NT2/D1 (cell line): ENCODE results near the gene HNRNPUL1.

ENCODE experiments used
- DNase-seq: peaks from one replicate; pipeline ENCODE4 v3.0.0-alpha.2; 2011; ENCODE audit warnings: low read depth, low spot score
- H3K27me3 ChIP-seq: 2 replicates; pipeline ENCODE4 v1.6.0; 2011; ENCODE audit warnings: mild to moderate bottlenecking; ENCODE audit not compliant: insufficient read length, insufficient read depth
- H3K36me3 ChIP-seq: 2 replicates; pipeline ENCODE4 v1.6.1; 2011; ENCODE audit warnings: mild to moderate bottlenecking, low read length, mixed read lengths; ENCODE audit not compliant: insufficient read depth, insufficient read length
- H3K4me1 ChIP-seq: 2 replicates; pipeline ENCODE4 v1.5.1; 2011; ENCODE audit not compliant: insufficient read depth, insufficient read length
- H3K4me3 ChIP-seq: 2 replicates; pipeline ENCODE4 v1.5.1; 2011; ENCODE audit warnings: low read depth; ENCODE audit not compliant: insufficient read length
- H3K9ac ChIP-seq: 2 replicates; pipeline ENCODE4 v1.6.0; 2011; ENCODE audit warnings: low read depth; ENCODE audit not compliant: insufficient read length
- H3K9me3 ChIP-seq: 2 replicates; pipeline ENCODE4 v1.5.1; 2011; ENCODE audit warnings: mild to moderate bottlenecking, low read length; ENCODE audit not compliant: insufficient read depth
- SUZ12 ChIP-seq: IDR thresholded peaks from 2 replicates; pipeline ENCODE4 v1.6.1; 2011; ENCODE audit not compliant: insufficient read length, insufficient read depth; ENCODE audit errors: extremely low read depth
- YY1 ChIP-seq: IDR thresholded peaks from 2 replicates; pipeline ENCODE4 v1.6.1; 2011; ENCODE audit not compliant: insufficient read length, insufficient read depth
- ZNF274 ChIP-seq: IDR thresholded peaks from 2 replicates; pipeline ENCODE4 v1.6.1; 2011; ENCODE audit warnings: mild to moderate bottlenecking, low read depth, low read length

Gene HNRNPUL1

DNA sequence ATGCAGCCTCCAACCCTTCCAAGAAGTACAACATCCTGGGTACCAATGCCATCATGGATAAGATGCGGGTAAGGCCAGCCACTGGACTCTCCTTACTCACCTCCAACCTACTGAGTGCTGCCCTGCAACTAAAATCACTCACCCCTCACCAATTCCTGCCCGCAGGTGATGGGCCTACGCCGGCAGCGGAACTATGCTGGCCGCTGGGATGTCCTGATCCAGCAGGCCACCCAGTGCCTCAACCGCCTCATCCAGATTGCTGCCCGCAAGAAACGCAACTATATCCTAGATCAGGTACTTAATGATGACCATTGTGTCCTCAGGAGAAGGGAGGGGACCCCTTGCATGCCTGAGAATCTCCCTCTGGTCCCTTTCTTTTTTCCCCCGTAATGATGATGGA is 30.2 kb downstream of the HNRNPUL1 start:
- Histone ChIP-seq H3K36me3 (peaks cover 97% of the 10 kb centered on the region), H3K4me3 (no peak overlapping the region), H3K27me3 (no peaks in the 10 kb centered on the region), H3K9ac (no peak overlapping the region), H3K9me3 (no peaks in the 10 kb centered on the region), H3K4me1 (peaks cover 1% of the 10 kb centered on the region)
- no peak for TF ChIP-seq YY1
- TF ChIP-seq ZNF274: no peak
- no peak for TF ChIP-seq SUZ12
- DNase-seq: no peak

DNA sequence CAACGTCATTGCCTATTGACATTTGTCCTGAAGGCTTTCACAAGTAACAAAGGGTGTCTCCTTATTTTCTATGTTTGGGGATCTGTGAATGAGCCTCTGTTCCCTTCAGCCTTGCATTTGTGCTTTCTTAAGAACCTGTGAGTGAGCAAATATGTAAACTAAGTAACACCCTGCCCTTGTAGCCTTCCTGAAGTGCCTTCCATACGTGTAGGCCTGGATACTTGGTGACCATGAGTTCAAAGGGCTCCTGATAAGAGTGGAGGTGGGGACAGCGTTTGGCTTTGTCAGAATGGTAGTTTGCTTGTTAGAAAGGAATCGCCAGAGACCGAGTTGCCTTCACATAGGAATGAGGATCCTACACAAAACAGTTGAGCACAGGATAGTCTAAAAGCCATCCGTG is 31.3 kb downstream of the HNRNPUL1 start:
- Histone ChIP-seq H3K4me3 (no peak overlapping the region), H3K9me3 (no peaks in the 10 kb centered on the region), H3K36me3 (peaks cover 98% of the 10 kb centered on the region), H3K9ac (no peak overlapping the region), H3K4me1 (no peaks in the 10 kb centered on the region), H3K27me3 (no peaks in the 10 kb centered on the region)
- no peak for DNase-seq
- TF ChIP-seq ZNF274: no peak
- TF ChIP-seq SUZ12: no peak
- no peak for TF ChIP-seq YY1

DNA sequence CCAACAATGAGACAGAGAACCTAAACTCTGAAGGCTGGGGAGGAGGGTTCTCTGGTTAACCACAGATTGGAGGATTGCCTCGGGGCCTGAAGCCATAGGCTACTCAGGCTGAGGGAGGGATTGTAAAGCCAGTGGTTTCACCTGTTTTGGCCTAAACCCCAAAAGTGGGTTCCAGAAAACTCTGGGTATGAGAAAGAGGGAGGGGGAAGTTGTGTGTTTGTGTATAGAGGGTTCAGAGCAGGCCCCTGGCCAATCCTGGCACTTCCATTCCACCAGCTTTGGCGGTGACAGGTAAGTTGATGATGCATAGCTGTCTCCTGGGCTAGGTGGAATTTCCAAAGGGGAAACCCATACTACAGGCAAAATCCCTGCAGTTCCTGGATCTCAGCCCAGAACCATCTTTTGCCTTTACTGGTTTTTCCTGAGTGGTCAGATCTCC is 32.3 kb downstream of the HNRNPUL1 start:
- no peak for TF ChIP-seq SUZ12
- TF ChIP-seq YY1: no peak
- Histone ChIP-seq H3K9me3 (no peaks in the 10 kb centered on the region), H3K9ac (no peak overlapping the region), H3K36me3 (peaks cover 100% of the 10 kb centered on the region), H3K27me3 (no peaks in the 10 kb centered on the region), H3K4me3 (no peak overlapping the region), H3K4me1 (no peaks in the 10 kb centered on the region)
- no peak for DNase-seq

DNA sequence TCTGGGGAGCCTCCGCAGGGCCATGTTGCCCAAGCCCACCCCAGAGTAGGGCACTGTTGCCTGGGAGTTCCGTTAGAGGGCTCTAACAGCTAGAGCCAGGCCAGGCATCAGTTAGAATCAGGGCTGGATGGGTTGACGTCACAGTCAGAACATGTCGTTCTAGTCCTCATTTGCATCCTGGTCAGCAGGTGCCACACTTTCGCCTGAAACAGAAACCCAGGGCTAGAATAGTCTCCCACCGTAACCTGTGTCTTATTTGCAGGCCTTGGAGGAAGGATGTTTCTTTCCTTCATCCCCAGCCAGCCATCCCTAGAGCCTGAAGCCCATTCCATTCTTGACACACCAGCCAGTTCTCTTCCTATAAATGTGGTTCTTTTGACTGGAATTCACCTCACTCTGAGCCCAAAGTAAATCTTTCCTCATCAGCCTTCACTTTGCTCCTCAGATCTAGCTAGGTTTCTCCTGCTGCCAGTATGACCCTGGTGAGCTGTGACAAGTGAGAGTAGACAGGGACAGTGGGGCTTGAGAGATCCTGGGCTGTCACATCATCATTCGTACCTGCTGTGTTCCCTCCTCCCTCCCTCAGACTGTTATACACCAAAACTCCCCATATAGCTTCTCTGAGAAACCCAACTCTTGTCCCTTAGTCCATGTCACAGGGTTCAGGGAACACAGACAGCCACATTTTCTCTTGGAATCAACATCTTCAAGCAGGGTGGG is 33.6 kb downstream of the HNRNPUL1 start:
- no peak overlapping the region for H3K4me3 ChIP-seq
- H3K9ac ChIP-seq: no peak overlapping the region
- H3K4me1 ChIP-seq: no peaks in the 10 kb centered on the region
- H3K27me3 ChIP-seq: no peaks in the 10 kb centered on the region
- TF ChIP-seq YY1 (no peak), SUZ12 (no peak), ZNF274 (no peak)
- no peak for DNase-seq
- no peaks in the 10 kb centered on the region for H3K9me3 ChIP-seq
- H3K36me3 ChIP-seq: peaks cover 98% of the 10 kb centered on the region

DNA sequence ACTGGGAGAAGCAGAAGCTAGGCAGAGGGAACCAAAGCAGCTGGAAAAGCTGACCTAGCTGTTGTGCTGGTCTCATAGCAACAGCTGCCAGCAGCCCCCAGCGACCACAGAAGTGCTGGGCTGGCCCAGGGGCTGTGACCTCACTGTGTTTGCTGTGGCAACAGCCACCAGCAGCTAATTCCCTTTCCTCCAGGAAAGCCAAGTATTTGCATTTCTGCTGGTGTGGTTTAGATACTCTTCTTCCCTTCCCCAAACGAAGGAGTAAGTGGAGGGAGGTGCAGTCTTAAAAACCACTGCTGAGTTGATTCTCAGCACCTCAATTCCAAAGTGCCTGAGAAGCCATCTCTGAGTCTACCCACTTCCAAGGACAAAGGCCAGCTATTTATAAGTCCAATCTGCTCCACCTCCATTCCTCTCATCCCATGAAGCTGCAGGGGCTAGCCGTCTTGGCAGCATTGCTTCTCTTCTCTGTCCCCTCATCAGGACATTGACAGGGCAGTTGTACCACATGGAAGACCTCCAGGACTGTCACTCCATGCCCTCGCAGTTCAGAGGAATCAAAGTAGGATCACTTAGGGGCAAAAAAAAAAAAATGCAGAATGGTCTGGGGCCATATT is 34.3 kb downstream of the HNRNPUL1 start:
- H3K27me3 ChIP-seq: no peaks in the 10 kb centered on the region
- DNase-seq: peak; percentile 33
- peaks cover 97% of the 10 kb centered on the region for H3K36me3 ChIP-seq
- TF ChIP-seq YY1: no peak
- no peak for TF ChIP-seq SUZ12
- TF ChIP-seq ZNF274: no peak
- H3K9ac ChIP-seq: no peak overlapping the region
- no peak overlapping the region for H3K4me3 ChIP-seq
- H3K4me1 ChIP-seq: no peaks in the 10 kb centered on the region
- H3K9me3 ChIP-seq: no peaks in the 10 kb centered on the region

DNA sequence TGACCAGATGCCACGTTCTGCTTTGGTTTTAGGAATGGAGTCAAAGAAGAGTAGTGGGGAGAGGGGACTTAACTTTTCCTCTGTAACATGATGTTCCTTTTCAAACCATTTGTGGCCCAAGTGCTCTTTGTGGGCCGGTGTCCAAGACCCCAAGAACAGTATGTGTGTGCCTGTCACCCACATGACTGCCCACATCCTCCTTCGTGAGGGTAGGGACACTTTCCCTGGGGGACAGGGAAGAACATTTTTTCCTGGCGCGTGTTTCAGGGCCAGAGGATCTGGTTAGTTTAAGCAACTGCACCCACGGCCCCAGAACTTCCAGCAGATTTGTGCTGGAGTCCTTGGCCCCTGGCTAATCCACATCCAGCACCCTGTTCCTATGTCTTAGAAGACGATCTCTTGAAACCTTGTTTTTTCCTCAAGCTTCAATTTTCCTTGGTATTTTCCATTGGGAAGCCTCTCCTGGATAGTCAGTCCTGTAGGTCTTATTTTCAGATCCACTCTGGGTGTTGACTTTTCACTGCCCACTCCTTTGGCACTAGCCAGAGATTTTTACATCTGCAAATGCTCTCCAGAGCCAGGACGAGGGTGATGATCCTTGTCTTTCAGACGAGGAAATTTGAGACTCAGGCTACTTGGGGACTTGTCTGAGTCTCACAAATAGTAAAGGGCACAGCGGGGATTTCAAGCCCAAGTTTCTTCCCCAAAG is 35.0 kb downstream of the HNRNPUL1 start:
- Histone ChIP-seq H3K9me3 (no peaks in the 10 kb centered on the region), H3K4me3 (no peak overlapping the region), H3K27me3 (no peaks in the 10 kb centered on the region), H3K36me3 (peaks cover 97% of the 10 kb centered on the region), H3K9ac (no peak overlapping the region), H3K4me1 (no peaks in the 10 kb centered on the region)
- no peak for TF ChIP-seq SUZ12
- TF ChIP-seq YY1: no peak
- TF ChIP-seq ZNF274: no peak
- DNase-seq: no peak

DNA sequence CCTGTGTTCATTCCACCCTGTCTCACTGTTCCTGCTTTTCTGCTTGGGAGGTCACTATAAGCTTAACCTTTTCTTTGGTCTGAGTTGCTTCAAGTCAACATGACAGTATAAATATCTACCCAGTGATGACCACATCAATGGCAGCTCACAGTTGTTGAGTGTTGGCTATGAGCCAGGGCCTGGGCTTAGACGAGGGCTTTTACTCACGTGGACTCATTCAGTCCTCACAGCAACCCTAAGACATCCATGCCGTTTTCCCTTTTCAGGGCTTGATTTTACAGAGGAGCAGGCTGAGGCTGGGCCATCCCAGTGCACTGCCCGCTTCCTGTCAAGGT is 35.5 kb downstream of the HNRNPUL1 start:
- DNase-seq: no peak
- peaks cover 97% of the 10 kb centered on the region for H3K36me3 ChIP-seq
- H3K4me1 ChIP-seq: no peaks in the 10 kb centered on the region
- H3K27me3 ChIP-seq: no peaks in the 10 kb centered on the region
- no peak for TF ChIP-seq SUZ12
- no peak for TF ChIP-seq ZNF274
- TF ChIP-seq YY1: no peak
- H3K9me3 ChIP-seq: no peaks in the 10 kb centered on the region
- H3K9ac ChIP-seq: no peak overlapping the region
- no peak overlapping the region for H3K4me3 ChIP-seq
